ENCODE measurements around the gene SLX4.
A peak's percentile ranks its signal among the peaks of the same experiment; 100 is the strongest.
"Not testable (repeated sequence)": the region's sequence is repeated elsewhere in the genome, so short reads cannot be mapped to it uniquely, and the experiment has no call there.

SLX4 gene, protein sequence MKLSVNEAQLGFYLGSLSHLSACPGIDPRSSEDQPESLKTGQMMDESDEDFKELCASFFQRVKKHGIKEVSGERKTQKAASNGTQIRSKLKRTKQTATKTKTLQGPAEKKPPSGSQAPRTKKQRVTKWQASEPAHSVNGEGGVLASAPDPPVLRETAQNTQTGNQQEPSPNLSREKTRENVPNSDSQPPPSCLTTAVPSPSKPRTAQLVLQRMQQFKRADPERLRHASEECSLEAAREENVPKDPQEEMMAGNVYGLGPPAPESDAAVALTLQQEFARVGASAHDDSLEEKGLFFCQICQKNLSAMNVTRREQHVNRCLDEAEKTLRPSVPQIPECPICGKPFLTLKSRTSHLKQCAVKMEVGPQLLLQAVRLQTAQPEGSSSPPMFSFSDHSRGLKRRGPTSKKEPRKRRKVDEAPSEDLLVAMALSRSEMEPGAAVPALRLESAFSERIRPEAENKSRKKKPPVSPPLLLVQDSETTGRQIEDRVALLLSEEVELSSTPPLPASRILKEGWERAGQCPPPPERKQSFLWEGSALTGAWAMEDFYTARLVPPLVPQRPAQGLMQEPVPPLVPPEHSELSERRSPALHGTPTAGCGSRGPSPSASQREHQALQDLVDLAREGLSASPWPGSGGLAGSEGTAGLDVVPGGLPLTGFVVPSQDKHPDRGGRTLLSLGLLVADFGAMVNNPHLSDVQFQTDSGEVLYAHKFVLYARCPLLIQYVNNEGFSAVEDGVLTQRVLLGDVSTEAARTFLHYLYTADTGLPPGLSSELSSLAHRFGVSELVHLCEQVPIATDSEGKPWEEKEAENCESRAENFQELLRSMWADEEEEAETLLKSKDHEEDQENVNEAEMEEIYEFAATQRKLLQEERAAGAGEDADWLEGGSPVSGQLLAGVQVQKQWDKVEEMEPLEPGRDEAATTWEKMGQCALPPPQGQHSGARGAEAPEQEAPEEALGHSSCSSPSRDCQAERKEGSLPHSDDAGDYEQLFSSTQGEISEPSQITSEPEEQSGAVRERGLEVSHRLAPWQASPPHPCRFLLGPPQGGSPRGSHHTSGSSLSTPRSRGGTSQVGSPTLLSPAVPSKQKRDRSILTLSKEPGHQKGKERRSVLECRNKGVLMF (N-terminal part only)

DNA sequence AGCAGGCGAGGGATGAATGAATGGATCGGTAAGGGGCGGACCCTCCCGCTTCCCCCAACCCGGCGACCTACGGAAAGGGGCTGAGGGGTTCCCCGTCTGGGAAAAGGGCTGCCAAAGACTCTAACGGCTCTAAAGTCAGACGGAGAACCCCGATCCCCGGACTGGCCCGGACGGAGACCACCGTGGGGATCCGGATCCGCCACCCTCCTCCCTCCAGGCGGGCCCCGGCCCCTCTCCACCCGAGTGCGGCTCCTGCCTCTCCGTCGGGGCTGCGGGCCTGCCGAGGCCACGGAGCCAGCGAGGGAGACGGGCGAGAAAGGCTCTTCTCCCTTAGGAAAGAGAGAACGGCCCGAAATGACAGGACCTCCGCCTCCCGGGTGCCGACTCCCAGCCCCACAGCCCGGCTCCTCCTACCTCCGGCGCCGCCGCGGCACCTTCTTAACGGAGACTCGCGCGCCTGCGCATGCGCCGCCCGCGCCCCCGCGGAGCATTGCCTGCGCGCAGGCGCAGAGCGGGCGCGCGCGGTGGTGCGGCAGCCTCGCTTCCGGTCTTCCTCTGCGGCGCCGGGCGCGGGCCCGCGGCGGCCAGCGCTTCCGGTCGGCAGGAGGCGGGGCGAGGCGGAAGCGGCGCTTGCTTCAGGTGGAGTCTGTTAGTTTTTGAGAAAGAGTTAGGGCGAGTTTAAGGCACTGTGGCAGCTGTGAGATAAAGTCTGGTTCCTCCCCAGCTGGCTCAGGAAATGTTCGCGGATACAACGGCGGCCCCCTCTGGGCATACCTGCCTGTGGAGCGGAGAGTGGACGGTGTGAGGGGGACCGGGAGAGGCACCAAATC lies at the start of gene SLX4:
TSS of gene SLX4 (minus strand) at position 461 of the 830 bp plus-strand sequence. CDS start 2,642 bp downstream, outside the sequence.
- DNase-seq, result peak; percentile 94

DNA sequence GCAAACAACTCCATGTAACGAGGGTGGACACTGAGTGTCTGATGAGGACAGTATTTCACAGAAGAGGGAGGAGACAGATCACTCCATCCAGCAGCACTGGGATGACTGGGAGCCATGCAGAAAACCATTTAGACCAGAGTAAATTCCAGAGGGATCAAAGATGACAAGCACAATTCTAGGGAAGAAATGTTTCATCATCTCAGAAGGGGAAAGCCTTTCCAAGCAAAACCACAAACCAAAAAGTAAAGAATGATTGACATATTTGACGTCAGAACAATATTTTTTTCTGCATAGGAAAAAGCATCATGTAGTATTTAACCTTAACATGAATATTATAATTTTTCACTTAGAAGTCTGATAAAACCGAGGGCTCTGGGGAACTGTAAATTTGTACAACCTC lies 47.8 kb upstream of the SLX4 start:
- peak; percentile 16 for DNase-seq

DNA sequence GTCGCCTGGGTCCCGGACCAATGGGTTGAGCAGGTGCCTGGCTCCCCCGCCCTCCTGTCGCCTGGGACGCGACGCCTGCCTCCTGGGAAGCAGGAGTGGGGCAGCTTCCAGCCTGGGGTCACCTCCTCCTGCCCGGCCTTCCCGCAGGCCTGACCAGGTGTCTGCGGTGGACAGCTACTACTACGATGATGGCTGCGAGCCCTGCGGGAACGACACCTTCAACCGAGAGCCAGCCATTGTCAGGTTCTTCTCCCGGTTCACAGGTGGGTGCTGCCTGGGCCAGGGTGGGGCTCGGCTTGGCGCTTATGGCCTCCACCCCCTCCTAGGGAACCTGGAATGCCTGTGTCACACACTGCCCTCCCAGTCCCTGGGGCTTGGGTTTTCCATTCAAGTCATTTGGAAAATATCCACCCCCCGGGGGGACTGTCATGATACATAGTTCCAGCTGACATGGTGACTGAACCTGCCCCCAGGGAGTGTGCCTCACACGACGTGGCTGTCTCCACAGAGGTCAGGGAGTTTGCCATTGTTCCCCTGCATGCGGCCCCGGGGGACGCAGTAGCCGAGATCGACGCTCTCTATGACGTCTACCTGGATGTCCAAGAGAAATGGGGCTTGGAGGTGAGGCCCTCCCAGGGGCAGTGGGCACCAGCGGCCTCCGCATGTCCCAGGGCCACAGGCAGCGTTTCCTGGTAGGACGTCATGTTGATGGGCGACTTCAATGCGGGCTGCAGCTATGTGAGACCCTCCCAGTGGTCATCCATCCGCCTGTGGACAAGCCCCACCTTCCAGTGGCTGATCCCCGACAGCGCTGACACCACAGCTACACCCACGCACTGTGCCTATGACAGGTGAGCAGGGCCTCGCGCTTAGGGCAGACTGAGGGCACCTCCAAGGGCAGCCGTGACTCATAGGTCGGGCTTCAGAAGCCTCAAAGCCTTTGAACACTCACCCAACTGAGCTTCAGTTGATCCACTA lies 45.4 kb upstream of the SLX4 start:
- DNase-seq, result peak; percentile 18

DNA sequence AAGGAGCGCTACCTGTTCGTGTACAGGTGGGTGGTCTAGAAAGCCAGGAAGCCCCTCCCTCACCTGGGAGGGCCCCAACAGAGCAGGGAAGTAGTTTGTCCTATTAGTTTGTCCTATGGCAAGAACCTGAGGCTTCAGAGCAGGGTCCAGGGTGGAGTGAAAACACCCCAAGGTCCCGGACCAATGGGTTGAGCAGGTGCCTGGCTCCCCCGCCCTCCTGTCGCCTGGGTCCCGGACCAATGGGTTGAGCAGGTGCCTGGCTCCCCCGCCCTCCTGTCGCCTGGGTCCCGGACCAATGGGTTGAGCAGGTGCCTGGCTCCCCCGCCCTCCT lies 44.7 kb upstream of the SLX4 start:
- DNase-seq, result not testable (repeated sequence)

DNA sequence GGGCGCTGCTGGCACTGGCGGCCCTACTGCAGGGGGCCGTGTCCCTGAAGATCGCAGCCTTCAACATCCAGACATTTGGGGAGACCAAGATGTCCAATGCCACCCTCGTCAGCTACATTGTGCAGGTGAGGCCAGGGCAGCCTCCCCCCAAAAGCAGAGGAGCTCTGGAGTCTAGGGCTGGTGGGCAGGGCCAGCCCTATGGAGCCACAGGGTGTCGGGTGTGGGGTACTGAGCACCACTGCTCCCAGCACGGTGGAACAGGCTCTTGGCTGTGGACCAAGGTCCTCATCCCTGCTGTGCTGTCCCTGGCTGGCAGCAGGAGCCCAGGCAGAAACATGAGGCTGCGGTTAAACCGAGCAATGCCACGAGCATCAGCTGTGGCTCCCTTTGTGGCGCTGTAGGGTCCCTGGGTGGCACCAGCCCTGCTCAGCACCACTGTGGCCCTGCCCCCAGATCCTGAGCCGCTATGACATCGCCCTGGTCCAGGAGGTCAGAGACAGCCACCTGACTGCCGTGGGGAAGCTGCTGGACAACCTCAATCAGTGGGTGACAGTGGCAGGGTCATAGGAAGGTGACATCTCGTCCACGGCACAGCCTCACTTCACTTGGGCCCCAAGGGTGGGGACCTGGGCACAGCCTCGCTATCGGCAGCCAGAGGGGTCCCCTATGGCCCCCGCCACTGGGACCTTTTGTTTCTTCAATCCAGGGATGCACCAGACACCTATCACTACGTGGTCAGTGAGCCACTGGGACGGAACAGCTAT lies 44.2 kb upstream of the SLX4 start:
- peak; percentile 17 for DNase-seq

DNA sequence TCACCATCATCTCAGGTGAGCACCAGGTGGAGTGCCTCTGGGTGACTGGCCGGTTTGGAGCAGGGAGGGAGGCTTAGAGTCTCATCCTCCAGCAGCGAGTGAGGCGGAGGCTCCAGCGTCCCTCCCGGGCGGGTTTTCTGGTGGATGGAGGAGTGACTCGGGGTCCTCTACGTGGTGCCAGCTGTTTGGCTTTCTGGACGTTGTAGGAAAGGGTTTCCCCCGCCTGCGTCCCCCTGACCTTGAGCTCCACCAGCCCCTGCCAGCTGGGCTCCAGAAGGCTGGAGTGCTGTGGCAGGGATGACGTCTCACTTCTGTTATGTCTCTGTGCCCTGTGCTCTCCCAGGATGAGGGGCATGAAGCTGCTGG lies 43.6 kb upstream of the SLX4 start:
- peak; percentile 15 for DNase-seq

DNA sequence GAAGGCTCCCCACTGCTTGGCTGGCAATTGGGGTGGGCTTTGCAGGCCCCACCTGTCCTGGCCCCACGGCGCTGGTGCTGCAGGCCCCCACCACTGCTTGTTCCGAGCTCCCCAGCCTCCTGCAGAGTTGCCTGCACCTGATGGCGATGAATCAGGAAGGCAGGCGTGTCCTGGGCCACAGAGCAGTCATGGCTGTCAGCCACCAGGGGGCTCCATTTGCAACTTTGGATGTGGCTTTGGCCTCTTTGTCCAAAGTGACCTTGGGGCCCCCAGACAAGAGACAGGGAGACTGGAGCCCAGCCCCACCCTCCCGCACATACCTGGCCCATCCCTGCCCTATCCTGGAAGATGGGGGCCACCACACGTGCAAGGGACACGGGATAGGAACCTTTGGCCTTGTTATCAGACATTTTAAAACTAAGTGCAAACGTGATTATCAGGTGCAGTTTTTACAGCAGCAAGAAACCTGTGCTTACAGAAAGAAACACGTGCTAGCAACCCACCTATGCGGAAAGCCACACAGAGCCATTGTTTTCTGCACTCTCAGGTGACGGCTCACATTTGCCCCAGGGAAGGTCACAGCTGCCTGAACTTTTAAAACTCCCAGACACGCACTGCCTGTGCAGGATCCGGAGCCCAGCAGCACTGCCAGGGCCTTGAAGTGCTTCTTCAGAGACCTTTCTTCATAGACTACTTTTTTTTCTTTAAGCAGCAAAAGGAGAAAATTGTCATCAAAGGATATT lies 43.0 kb upstream of the SLX4 start, which contains the start of gene DNASE1:
TSS of gene DNASE1 (plus strand) at position 443 of the 743 bp plus-strand sequence. CDS start 683 bp downstream, outside the sequence.
- peak; percentile 60 for DNase-seq

DNA sequence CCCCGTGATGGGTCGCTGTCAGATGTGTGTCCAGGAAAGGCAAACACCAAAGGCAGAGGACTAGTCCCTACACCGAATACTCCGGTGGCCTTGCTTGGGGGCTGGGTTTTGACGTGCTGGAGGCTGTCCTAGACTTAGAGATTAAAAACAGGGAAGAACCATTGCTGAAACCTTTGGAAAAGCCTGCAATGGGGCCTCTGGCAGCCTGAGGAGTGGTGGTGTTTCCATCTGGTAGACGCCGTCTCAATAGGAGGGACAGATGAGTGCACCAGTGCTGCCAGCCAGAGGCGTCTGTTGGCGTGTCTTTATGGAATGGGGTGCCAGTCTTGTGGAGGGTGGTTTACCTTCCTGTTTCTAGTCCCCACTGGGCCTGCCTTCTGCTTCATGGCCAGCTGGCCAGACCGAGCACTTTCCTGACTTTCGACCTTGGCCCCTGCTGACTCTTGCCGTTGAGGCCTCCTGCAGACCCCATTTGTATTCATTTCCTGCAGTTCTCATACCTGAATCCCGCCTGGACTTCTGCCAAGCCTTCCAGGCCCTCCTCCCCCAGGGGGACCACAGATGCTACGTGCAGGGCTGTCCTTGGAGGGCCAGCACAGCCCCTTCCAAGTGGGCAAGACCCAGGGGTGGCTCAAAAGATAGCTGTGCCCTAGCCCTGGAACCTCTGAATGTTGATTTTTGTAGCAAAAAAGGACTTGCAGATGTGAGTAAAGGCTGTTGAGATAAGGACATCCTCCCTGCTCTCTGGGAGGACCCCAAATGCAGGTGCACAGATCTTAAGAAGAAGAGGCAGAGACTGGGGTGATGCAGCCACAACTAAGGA lies 41.2 kb upstream of the SLX4 start:
- DNase-seq, result peak; percentile 17

DNA sequence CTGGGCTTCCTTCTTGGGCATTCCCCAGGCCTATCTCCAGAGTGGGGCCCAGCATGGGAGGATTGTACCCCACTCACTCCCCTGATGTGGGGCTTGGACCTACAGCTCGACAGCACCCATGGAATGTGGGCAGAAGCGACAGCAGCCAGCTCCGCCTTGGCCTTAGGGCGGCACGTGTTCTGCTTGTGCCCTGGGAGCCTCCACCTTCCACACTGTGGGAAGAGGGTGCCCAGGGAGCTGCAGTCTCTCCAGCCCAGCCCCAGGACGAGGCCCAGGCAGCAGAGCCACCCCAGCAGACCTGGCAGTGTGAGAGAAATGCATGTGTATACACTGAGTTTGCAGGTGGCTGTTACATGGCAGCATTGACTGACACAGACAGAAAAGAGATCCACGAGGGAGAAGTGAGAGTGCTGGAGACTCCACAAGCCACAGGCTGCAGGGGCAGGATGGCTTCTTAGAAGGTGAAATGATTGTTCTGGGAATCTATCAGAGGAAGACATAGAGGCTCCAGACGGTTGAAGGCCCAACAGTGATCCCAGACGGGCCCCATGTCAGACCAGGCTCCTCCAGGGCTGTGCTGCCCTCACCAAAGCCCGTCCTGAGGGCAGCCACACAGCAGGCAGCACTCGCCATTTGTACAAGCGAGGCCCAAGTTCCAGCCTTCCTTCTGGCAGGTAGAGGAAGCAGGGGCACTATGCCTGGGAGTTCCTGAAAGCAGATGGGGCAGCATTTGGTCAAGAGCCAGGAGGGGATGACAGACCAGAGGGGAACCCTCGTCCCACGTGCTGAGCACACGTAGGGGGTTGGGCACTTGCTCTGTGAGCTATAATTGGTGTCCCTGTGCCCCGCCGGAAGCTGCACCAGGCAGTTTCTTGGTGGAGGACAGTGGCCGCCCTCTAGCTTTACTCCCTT lies 40.3 kb upstream of the SLX4 start:
- peak; percentile 8 for DNase-seq

DNA sequence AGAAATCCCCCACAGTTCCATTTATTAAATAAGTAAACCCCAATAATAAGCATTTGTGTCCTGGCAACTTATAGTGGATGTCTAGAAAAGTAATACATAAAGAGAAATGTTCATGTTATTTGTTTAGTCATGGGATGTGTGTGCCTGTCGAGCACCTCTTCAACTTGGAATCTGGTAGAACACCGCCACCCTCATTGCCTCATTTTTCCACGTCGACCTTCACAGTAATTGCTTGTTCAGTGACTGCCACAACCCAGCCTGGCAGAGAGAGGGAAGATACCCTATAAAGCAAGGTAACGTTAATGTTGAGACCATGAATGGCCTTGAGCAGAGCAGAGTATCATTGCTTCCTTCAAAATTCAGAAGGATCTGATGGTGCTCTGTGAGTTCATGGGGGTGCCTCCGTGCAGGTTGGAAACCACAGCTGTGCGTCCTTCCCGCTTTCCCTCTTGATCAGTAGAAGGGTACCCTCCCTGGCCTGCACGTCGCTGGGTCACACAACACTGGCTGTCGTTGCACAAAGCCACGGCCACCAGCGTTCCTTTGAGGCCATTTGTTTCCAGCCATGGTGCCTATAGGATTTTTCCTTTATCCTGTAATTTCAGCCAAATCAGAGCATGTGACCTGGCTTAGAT lies 39.3 kb upstream of the SLX4 start:
- DNase-seq, result no peak

DNA sequence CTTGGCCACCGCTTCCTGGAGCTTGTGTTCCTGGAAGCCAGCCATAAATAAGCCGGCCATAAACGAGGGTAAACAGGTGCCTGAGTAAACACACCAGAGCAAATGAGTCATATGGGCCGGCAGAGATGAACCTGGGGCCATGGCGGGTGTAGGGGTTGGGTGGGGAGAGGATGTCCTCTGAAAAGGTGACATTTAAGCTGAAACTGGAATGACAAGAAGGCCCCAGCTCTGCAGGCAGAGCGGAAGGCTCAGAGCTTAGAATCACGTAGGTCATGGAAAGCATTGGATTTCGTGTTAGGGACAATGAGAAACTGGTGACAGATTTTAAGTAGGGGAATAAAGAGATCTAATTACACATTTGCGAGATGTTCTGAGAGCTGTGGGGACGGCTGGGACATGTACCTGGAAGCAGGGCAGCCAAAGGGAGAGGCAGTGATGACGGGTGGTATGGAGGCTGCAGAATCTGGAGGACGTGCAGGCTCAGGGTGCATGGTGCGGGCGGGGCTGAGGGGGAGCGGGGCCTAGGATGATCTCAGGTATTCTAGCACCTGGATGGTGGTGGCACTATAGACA lies 35.0 kb upstream of the SLX4 start:
- no peak for DNase-seq

DNA sequence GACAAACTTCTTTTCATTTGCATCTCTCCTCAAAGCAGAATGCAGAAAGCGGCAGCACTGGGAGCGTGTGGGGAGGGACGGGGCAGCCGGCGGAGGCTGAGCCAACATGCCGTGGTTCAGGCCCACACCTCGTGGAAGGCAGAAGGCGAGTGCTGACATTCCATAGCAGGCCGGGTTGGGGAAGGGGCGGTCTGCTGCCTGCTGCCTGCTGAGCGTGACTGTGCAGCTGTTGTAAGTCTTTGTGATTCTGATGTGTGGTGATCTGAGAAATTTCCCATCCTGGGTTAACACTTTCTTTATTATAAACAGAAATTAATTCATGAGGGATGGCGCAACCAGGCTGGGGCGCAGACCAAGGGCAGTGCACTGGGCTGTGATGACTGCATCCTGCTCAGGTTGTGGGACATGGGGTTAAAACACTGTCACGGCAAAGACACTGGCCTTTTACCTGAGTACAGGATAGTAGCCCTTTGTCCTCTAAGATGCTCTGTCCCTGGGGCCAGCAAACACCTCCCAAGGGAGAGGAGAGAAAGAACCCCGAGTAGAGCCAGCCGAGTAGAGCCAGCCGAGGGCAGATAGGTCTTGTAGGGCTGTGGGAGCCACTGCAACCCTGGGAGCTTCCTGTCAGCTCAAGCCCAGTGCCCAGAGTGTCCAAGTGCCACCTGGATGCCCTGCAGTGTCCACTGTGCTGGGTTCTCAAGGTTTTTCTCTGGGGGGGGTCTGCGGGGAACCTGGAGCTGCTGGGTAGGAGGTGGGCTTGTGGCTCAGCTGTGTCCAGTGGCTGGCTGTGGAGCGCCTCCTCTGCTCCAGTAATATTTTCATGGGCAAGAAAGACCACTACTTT lies 34.3 kb upstream of the SLX4 start:
- peak; percentile 48 for DNase-seq

DNA sequence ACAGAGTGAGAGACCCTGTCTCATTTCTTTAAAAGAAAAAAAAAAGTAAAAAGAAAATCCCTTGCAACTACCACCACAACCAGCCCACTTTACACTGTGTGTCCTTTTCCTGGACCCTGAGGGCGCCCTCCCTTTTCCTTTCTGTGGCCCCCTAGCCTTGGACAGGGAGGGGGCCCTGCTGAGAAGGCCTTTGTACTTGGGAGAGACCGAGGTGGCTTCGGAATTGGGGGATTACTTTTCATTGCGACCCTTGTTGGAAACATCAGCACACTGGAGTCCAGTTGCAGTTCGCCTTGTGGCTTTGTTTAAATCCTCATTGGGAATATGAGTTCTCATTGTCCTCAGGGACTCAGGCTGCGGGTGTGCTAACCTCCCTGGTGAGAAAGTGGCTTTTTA lies 33.7 kb upstream of the SLX4 start:
- no peak for DNase-seq

DNA sequence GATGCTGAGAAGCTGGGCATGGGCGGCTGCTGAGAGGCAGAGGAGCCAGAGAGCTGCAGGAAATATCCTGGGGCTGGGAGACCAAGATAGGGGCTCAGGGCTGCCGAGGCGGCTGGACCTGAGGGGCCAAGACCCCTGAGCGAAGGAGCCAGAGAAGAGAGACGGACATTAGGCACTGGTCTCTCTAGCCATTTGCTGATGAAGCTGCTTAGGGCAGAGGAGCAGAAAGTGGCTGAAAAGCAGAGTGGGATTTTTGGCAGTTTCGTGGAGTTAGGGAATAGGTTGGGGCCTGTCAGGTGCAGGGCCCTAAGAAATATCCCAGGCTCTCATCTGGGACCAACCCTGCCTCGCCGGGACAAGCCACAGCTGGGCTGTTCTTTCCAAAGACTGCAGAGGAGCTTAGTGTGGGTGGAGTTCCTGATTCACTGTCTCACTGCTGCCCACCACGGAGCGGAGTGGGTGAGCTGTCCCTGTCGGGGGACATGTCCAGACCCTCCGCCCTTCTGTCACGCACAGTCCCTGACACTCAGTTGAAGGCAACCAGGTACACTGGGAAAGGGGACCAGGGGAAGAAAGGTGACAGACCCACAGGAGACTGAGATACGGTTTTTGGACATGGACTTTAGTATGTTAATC lies 31.8 kb upstream of the SLX4 start:
- no peak for DNase-seq

DNA sequence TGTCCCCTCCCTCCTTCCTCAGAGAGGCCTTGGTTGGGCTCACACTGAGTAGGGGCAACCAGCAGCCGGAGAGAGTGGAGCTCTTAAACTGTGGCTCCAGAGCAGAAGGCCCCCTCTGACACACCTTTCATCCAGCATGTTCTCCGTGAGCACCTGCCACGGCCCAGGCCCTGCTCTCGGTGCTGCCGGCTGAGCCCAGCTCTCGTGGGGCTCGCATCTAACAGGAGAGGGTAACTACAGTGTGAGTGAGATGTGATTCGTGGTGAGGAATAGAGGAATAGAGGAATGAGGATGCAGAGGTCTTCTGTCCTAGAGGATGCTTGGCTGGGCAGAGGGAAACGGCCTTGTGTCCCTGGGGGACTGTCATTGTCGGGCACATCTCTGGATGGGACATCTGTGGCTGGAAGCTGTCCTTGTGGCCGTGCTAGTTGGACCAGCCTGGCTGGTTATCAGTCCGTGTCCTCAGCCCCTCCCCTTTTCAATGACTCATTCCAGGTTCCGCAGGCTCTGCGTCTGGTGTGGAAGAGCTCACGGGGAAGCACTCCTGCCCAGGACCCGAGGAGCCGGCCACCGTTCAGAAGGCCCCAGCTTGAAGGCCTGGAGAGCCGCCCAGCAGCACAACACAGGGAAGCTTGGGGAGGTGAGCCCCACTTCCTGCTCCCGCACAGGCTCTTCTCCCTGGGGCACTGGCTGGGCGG lies 31.1 kb upstream of the SLX4 start:
- DNase-seq, result no peak
